B cell (primary cell): ENCODE data around the gene GPR173.

Experiments
- EZH2 ChIP-seq: IDR thresholded peaks from 2 replicates; pipeline ENCODE4 v1.6.1; 2012; ENCODE audit warnings: borderline replicate concordance, low read depth, mild to moderate bottlenecking, moderate library complexity, low read length; ENCODE audit not compliant: insufficient read depth, poor library complexity, severe bottlenecking
- TF ChIP-seq, protein P1 (sequence below): fragments of 200-600 bp; IDR thresholded peaks from one replicate; pipeline ENCODE4 v1.8.0; 2022; ENCODE audit warnings: antibody characterized with exemption, mild to moderate bottlenecking

DNA sequence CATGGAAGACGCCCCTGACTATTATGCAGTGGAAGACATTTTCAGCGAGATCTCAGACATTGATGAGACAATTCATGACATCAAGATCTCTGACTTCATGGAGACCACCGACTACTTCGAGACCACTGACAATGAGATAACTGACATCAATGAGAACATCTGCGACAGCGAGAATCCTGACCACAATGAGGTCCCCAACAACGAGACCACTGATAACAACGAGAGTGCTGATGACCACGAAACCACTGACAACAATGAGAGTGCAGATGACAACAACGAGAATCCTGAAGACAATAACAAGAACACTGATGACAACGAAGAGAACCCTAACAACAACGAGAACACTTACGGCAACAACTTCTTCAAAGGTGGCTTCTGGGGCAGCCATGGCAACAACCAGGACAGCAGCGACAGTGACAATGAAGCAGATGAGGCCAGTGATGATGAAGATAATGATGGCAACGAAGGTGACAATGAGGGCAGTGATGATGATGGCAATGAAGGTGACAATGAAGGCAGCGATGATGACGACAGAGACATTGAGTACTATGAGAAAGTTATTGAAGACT lies 37.2 kb downstream of the GPR173 start:
- TF ChIP-seq, protein P1, sequence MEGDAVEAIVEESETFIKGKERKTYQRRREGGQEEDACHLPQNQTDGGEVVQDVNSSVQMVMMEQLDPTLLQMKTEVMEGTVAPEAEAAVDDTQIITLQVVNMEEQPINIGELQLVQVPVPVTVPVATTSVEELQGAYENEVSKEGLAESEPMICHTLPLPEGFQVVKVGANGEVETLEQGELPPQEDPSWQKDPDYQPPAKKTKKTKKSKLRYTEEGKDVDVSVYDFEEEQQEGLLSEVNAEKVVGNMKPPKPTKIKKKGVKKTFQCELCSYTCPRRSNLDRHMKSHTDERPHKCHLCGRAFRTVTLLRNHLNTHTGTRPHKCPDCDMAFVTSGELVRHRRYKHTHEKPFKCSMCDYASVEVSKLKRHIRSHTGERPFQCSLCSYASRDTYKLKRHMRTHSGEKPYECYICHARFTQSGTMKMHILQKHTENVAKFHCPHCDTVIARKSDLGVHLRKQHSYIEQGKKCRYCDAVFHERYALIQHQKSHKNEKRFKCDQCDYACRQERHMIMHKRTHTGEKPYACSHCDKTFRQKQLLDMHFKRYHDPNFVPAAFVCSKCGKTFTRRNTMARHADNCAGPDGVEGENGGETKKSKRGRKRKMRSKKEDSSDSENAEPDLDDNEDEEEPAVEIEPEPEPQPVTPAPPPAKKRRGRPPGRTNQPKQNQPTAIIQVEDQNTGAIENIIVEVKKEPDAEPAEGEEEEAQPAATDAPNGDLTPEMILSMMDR: no peak
- TF ChIP-seq EZH2: no peak
